Fibroblast of lung (primary cell): ENCODE measurements around the gene ARL5B. TPM values are rescaled to one million over a fixed set of nuclear protein-coding genes. Genes with fewer than 3 reads are reported as not detected.

Source experiments
- DNase-seq, 2 donors: peaks; one replicate each; pipeline versions ENCODE4 v3.0.0 to v3.0.0-alpha.2; 2010; ENCODE audit warnings: low read depth in 2 of 2
- H2AFZ ChIP-seq: 2 replicates; pipeline ENCODE4 v1.5.1; 2012; ENCODE audit warnings: low read length, control low read depth, inconsistent platforms
- H3K27ac ChIP-seq: 2 replicates; pipeline ENCODE4 v1.5.1; 2011; ENCODE audit warnings: low read length, control low read depth; ENCODE audit not compliant: insufficient read depth
- H3K27me3 ChIP-seq: 2 replicates; pipeline ENCODE4 v1.5.1; 2011; ENCODE audit warnings: mild to moderate bottlenecking, low read length; ENCODE audit not compliant: control insufficient read depth, insufficient read depth
- H3K36me3 ChIP-seq: 2 replicates; pipeline ENCODE4 v1.5.1; 2011; ENCODE audit warnings: low read length; ENCODE audit not compliant: control insufficient read depth, insufficient read depth
- H3K4me1 ChIP-seq: 2 replicates; pipeline ENCODE4 v1.5.1; 2011; ENCODE audit warnings: low read length; ENCODE audit not compliant: control insufficient read depth, insufficient read depth; ENCODE audit errors: extremely low read depth
- H3K4me2 ChIP-seq: 2 replicates; pipeline ENCODE4 v1.5.1; 2011; ENCODE audit warnings: low read length, control low read depth; ENCODE audit not compliant: insufficient read depth; ENCODE audit errors: extremely low read depth
- H3K4me3 ChIP-seq, 4 experiments: fragments of 200-600 bp in 1 of 4; sonication (generic) in 1 of 4; replicated peaks in 1 of 4; 2 replicates each; pipeline ENCODE4 v1.5.1; 2011 to 2016; ENCODE audit warnings: low read length in 4 of 4, low read depth in 3 of 4, mild to moderate bottlenecking in 3 of 4, control low read depth in 2 of 4, inconsistent platforms in 1 of 4, mixed read lengths in 1 of 4; ENCODE audit not compliant: insufficient read depth in 1 of 4; ENCODE audit errors: control extremely low read depth in 1 of 4
- H3K79me2 ChIP-seq: 2 replicates; pipeline ENCODE4 v1.5.1; 2012; ENCODE audit warnings: mild to moderate bottlenecking, low read length, inconsistent platforms; ENCODE audit not compliant: control insufficient read depth, insufficient read depth
- H3K9ac ChIP-seq: 2 replicates; pipeline ENCODE4 v1.5.1; 2011; ENCODE audit warnings: mild to moderate bottlenecking, low read length, control low read depth; ENCODE audit not compliant: insufficient read depth
- H3K9me3 ChIP-seq: 2 replicates; pipeline ENCODE4 v1.5.1; 2012; ENCODE audit warnings: low read depth, low read length; ENCODE audit not compliant: control insufficient read depth, insufficient read depth
- H4K20me1 ChIP-seq: 2 replicates; pipeline ENCODE4 v1.5.1; 2011; ENCODE audit warnings: low read length; ENCODE audit not compliant: control insufficient read depth, insufficient read depth; ENCODE audit errors: extremely low read depth
- EZH2 ChIP-seq: IDR thresholded peaks from 2 replicates; pipeline ENCODE4 v1.5.1; 2012; ENCODE audit warnings: low read length, control low read depth, mild to moderate bottlenecking; ENCODE audit errors: missing control alignments
- polyA plus RNA-seq, 2 donors: library from polyadenylated mRNA; depleted of rRNA in 1 of 2; stranded (reverse) in 1 of 2; unstranded in 1 of 2; fragments of >200 nt; gene quantifications; 2 replicates each; pipeline ENCODE4 v1.2.1, GENCODE V29; 2011 to 2012; ENCODE audit warnings: missing spikeins in 1 of 2
- total RNA-seq: library from RNA; depleted of rRNA; stranded (reverse); fragments of >200 nt; gene quantifications from 2 replicates; pipeline ENCODE4 v1.2.1, GENCODE V29; 2014
- TF ChIP-seq, protein P1 (sequence below), 2 donors: IDR thresholded peaks in 1 of 2; conservative IDR thresholded peaks in 1 of 2; 1 replicate in 1 of 2; 2 replicates in 1 of 2; pipeline ENCODE4 v1.5.1; 2011 to 2012; ENCODE audit warnings: low read length in 2 of 2, control low read depth in 1 of 2, inconsistent platforms in 1 of 2, low read depth in 1 of 2, mild to moderate bottlenecking in 1 of 2

ARL5B gene
- total and polyA plus RNA-seq, 2 donors (not counting 1 experiment from before 2014, with no cell fraction given), result 8.7 to 8.8 TPM

DNA sequence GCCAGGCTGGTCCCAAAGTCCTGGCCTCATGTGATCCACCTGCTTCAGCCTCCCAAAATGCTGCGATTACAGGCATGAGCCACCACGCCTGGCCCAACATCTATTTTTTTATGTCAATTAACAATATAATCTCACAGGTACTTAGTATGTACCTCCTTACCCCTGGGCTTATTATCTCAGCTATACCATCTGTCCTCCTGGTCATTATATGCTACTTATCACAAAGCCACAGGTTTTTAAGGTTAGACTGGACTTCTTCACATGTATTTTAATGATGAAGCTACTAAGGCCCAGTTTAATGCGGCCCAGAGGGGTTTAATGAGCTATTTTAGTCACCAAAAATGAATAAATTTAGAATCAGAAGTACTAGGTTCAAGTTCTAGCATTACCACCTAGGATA lies 11.3 kb upstream of the ARL5B start:
- Histone ChIP-seq H3K4me1 (peaks cover 2% of the 10 kb centered on the region), H2AFZ (no peak overlapping the region), H3K27me3 (no peaks in the 10 kb centered on the region), H3K4me3 (no peak overlapping the region), H3K27ac (no peak overlapping the region), H3K4me2 (no peak overlapping the region), H3K36me3 (no peaks in the 10 kb centered on the region), H3K9me3 (no peaks in the 10 kb centered on the region), H4K20me1 (no peaks in the 10 kb centered on the region), H3K9ac (no peak overlapping the region), H3K79me2 (peaks cover 2% of the 10 kb centered on the region)
- no peak for DNase-seq
- TF ChIP-seq EZH2, result no peak
- TF ChIP-seq, protein P1, sequence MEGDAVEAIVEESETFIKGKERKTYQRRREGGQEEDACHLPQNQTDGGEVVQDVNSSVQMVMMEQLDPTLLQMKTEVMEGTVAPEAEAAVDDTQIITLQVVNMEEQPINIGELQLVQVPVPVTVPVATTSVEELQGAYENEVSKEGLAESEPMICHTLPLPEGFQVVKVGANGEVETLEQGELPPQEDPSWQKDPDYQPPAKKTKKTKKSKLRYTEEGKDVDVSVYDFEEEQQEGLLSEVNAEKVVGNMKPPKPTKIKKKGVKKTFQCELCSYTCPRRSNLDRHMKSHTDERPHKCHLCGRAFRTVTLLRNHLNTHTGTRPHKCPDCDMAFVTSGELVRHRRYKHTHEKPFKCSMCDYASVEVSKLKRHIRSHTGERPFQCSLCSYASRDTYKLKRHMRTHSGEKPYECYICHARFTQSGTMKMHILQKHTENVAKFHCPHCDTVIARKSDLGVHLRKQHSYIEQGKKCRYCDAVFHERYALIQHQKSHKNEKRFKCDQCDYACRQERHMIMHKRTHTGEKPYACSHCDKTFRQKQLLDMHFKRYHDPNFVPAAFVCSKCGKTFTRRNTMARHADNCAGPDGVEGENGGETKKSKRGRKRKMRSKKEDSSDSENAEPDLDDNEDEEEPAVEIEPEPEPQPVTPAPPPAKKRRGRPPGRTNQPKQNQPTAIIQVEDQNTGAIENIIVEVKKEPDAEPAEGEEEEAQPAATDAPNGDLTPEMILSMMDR (conservative IDR thresholded peaks at IDR 0.05 in 1 of 2, IDR thresholded peaks at IDR 0.05 in 1 of 2; ENCODE audit: low read depth in 1 of 2, low read length in 2 of 2), result no peak

GRCh38 chr10:18649364-18649959 lies 9.8 kb upstream of the ARL5B start:
- no peaks in the 10 kb centered on the region for H3K36me3 ChIP-seq
- TF ChIP-seq, protein P1 (conservative IDR thresholded peaks at IDR 0.05 in 1 of 2, IDR thresholded peaks at IDR 0.05 in 1 of 2; ENCODE audit: low read depth in 1 of 2, low read length in 2 of 2), result no peak
- TF ChIP-seq EZH2, result no peak
- H3K27me3 ChIP-seq, result no peaks in the 10 kb centered on the region
- no peak for DNase-seq
- no peak overlapping the region for H2AFZ ChIP-seq
- H3K4me3 ChIP-seq, result peak overlapping the region in 2 of 4 experiments; percentile 65 to 86
- peaks cover 2% of the 10 kb centered on the region for H3K79me2 ChIP-seq
- no peak overlapping the region for H3K9ac ChIP-seq
- H3K4me1 ChIP-seq, result peaks cover 2% of the 10 kb centered on the region
- no peaks in the 10 kb centered on the region for H4K20me1 ChIP-seq
- H3K4me2 ChIP-seq, result peak overlapping the region; percentile 90
- no peaks in the 10 kb centered on the region for H3K9me3 ChIP-seq
- no peak overlapping the region for H3K27ac ChIP-seq

DNA sequence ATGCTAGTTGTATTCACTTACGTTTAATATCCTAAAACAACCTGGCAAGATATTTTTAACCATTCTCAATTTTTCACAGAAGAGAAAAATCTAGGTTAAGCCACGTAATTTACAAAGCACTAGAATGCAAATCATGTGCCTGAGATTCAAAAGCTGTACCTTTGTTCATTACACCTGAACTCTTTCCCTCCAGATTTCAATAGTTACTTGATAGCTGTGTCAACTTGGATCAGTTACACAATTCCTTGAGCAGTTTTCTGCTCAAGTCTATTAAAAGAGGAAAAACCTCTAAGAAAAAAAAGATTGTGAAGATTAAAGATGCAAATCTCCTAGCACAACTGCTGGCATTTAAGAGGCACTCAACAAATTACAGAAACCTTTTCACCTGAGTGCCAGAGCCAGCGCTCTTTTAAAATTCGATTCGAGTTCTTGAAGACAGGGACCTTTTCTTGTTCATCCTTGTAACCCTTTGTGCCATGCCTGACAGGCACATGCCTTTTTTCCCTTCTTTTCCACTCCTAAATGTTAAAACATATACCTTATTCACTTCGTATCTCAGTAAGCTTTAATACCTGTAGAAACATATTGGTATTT lies 8.7 kb upstream of the ARL5B start:
- peak overlapping the region; percentile 85 for H3K9ac ChIP-seq
- H3K36me3 ChIP-seq, result no peaks in the 10 kb centered on the region
- H3K4me1 ChIP-seq, result peaks cover 2% of the 10 kb centered on the region
- no peak for DNase-seq
- no peaks in the 10 kb centered on the region for H3K9me3 ChIP-seq
- H3K27ac ChIP-seq, result peak overlapping the region; percentile 92
- H3K4me2 ChIP-seq, result peak overlapping the region; percentile 90
- peak overlapping the region; percentile 65 to 98 (median 90) for H3K4me3 ChIP-seq
- H3K27me3 ChIP-seq, result no peaks in the 10 kb centered on the region
- peak overlapping the region; percentile 69 for H2AFZ ChIP-seq
- peaks cover 2% of the 10 kb centered on the region for H3K79me2 ChIP-seq
- TF ChIP-seq, protein P1 (conservative IDR thresholded peaks at IDR 0.05 in 1 of 2, IDR thresholded peaks at IDR 0.05 in 1 of 2; ENCODE audit: low read depth in 1 of 2, low read length in 2 of 2), result no peak
- no peak for TF ChIP-seq EZH2
- H4K20me1 ChIP-seq, result no peaks in the 10 kb centered on the region
